HG02885 (cell line): ENCODE results near the gene FCRL2.
"Not testable (repeated sequence)": the region's sequence is repeated elsewhere in the genome, so short reads cannot be mapped to it uniquely, and the experiment has no call there.

ENCODE experiments used
- ATAC-seq: cut with Tn5 transposase; IDR thresholded peaks from one replicate; pipeline ENCODE4 v1.9.1; 2021; ENCODE audit warnings: mild to moderate bottlenecking; ENCODE audit not compliant: unreplicated experiment, poor library complexity

FCRL2 gene

DNA sequence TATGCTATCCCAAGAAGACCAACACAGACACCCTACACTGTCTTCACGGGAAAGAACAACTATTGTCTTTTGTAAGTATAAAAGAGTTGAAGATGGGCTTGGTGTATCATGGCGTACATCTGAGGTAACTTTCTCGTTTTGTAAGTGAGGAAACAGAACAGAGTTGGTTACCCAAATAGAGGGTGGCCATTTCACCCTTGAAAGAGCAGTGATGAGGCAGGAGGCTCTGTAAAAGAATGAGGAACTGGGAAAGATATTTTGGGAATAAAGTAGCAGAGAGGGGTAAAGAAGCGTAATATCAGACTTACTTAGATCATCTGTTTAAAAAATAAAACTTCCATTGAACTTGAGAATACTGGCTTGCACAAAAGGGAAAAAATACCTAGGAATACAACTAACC, 18.9 kb downstream of the FCRL2 start:
- ATAC-seq: no peak

- ATAC-seq: no peak
Observed at GRCh38 chr1:157753611-157754010, 23.3 kb downstream of the FCRL2 start.

- no peak for ATAC-seq
Observed at GRCh38 chr1:157751283-157751682, 25.6 kb downstream of the FCRL2 start.

DNA sequence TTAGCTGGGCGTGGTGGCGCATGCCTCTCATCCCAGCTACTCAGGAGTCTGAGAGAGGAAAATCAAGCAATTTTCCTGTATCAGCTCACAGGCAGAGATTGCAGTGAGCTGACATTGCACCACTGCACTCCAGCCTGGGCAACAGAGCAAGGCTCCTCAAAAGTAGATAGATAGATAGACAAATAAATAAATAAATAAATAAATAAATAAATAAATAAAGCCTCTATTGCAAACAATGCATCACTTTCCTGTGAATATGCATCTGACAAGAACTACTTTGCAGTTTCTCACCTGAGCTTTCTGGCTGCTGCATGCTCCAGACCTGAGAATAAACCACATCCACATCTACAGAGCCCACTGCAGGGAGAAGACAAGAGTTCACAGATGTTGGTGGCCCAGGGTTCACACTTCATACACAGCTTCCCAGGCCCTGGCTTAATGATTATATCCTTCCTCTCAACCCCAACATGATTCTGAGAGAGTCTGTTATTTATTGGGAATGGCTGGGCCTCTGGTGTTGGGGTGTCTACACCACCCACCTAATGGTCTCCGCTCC, 28.6 kb downstream of the FCRL2 start:
- no peak for ATAC-seq

DNA sequence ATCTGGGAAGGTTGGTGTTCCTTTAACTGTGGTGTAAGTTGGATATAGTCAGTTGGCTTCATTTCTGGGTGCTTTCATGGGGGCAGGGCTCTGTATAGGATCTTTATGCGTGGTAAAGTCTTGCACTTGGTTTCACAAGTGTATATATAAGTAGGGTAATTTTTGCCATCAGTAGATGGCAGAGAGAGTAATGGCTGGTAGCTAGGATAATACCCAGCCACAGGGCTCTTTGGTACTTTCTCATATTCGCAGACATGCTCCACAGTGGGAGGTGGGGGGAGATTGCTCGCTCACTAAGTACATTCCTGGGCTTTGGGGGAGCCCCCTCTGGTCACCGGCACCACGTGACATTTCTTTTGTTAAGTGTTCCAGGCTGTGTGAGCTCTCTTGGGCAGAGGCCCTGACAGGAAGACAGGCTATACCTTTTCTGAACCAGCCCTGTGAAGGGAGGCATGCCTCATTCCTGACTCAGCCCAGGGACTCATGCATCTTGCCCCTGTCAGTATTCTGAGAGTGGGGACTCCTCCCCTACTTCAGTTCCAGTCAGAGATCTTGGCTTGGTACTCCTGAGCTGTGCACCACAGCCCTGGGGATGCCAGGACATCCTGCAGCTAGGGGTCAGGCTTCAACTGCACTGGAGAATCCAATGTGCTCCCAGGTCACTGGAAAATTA, 37.6 kb downstream of the FCRL2 start:
- ATAC-seq: no peak

- not testable (repeated sequence) for ATAC-seq
Observed at GRCh38 chr1:157735991-157736390, 40.9 kb downstream of the FCRL2 start.

DNA sequence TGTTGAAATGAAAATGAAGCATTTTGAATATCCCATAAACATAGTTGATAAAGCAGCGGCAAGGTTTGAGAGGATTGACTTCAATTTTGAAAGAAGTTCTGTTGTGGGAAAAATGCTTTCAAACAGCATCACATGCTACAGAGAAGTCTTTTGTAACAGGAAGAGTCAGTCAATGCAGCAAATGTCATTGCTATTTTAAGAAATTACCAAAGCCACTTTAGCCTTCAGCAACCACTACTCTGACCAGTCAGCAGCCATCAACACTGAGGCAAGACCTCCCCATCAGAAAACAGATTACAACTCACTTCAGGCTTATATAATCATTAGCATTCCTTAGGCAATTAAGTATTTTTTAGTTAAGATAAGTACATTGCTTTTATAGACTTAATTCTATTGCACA, 42.6 kb downstream of the FCRL2 start:
- ATAC-seq: no peak

- no peak for ATAC-seq
Observed at GRCh38 chr1:157732755-157733154, 44.2 kb downstream of the FCRL2 start.

DNA sequence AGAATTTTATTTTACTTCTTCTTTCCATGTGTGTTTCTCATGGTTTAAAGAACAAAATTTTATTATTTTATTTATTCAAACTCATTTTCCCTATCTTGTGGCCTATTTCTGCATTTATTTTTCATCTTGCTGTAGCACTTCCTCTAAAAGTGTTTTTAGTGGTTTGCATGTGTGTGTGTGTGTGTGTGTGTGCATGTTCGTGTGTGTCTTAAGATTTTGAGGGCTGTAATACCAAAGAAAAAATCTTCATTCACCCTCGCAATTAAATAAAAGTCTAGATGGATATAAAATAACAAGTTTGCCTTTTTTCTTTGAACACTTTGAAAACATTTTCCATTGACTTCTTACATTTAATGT, 51.7 kb downstream of the FCRL2 start:
- ATAC-seq: no peak

DNA sequence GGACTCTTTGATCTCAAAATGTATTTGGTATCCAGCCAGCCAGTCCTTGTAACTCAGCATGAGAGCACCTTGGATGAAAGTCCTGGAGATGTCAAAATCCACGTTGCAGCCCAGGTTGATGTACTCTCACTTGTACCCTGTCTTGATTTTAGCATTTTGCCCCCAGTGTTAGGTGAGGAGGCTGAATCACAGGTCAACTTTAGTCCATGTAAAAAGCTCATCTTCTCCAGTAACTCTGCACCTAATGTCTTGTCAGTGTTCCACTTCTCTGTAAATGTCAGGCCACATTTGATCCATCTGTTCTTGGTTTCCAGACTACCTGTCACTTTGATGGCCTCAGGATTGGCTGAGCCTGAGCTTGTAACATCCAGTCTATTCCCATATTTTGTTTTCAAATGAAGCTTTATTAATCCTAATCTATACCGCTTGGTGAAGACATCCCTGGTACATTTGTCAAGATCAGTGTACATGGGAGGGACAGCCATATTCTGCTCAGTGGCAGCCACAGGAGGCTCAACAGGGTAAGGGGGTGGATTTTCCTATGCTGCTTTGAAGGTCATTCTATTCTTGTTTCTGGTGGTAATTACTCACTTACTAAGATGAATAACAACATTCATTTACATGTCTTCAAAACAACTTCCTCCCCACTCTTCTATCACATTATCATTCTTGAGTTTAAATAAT, 52.3 kb downstream of the FCRL2 start:
- no peak for ATAC-seq

DNA sequence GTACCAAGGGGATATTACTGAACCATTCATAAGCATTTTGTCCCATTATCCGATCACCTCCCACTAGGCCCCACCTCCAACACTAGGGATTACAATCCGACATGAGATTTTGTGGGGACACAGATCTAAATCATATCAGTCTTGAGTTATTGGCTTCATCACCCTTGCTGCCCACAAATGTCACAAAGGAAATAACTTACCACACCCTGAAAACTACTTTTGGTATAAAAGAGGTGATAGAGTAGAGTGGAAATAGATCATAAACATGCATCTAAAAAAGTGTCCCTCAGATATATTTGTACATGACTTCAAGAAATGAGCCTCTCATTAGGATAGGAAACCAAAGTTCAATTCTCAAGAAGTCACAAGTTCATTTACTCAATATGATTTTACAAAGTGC, 53.8 kb downstream of the FCRL2 start:
- ATAC-seq: no peak

GRCh38 chr1:157721985-157722384, 54.9 kb downstream of the FCRL2 start:
- ATAC-seq: no peak

DNA sequence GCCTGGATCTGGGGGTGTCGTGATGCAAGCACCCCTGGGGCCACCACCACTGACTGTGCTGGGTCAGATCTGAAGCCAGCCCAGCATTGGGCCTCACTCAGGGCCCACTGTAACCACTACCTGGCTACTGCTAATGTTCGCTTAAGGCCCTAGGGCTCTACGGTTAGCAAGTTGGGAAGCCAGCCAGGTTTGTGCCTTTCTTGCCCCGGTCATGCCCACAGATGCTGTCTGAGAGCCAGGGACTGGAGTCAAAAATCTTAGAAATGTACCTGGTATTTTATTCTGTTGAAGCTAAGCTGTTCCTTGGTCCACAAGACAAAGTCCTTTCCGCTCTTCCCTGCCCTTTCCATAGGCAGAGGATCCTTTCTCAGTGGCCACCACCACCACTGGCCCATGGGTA, 61.2 kb downstream of the FCRL2 start:
- no peak for ATAC-seq

DNA sequence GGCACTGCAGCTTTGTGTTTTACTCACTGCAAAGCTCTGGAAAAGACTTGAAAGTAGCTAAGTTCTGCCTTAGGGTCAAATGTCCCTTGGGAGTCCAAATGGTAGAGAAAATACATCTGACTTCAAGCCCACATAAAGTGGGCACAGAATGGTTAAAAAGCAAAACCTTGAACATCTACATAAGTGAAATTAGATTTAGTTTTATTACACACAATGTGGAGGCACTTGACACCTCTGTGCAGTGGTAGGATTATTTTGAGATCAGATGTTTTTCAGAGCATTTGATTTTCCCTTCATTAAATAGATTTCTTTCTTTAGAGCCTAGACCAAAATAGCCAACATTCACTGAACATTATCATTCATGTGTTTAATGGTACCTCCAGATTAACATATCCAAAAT, 65.1 kb downstream of the FCRL2 start:
- no peak for ATAC-seq

- ATAC-seq: peak; percentile 50
Observed at GRCh38 chr1:157704878-157705277, 72.1 kb downstream of the FCRL2 start.

GRCh38 chr1:157703981-157704380, 73.0 kb downstream of the FCRL2 start:
- no peak for ATAC-seq

DNA sequence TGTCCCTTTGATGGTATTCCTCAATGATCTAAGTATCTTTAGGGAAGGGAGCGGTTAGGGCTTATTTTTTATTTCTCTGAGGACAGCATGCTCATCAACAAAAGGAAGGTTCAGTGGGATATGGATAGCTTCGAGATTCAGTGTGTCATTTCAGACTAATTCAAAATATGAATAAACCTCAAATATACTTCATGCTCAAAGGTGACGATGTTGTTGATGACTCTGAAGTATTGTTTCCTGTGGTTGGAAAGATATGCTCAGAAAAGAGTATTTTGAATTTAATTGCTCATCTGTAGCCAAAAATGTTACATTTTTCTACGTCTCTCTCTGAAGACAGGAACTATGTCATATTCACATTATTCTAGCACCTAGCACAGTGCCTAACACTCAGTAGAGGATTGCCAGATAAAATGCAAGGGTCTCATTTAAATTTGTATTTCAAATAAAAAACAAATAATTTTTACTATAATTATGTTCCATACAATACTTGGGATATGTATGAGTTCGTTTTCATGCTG, 74.6 kb downstream of the FCRL2 start:
- no peak for ATAC-seq

GRCh38 chr1:157700732-157701131, 76.2 kb downstream of the FCRL2 start, which contains the start of gene FCRL3:
Gene FCRL3, minus strand, starts transcription at chr1:157700769. Its CDS starts 280 bp downstream, at chr1:157700489.
- ATAC-seq: no peak

- ATAC-seq: no peak
Observed at GRCh38 chr1:157700305-157700704, 76.6 kb downstream of the FCRL2 start.

DNA sequence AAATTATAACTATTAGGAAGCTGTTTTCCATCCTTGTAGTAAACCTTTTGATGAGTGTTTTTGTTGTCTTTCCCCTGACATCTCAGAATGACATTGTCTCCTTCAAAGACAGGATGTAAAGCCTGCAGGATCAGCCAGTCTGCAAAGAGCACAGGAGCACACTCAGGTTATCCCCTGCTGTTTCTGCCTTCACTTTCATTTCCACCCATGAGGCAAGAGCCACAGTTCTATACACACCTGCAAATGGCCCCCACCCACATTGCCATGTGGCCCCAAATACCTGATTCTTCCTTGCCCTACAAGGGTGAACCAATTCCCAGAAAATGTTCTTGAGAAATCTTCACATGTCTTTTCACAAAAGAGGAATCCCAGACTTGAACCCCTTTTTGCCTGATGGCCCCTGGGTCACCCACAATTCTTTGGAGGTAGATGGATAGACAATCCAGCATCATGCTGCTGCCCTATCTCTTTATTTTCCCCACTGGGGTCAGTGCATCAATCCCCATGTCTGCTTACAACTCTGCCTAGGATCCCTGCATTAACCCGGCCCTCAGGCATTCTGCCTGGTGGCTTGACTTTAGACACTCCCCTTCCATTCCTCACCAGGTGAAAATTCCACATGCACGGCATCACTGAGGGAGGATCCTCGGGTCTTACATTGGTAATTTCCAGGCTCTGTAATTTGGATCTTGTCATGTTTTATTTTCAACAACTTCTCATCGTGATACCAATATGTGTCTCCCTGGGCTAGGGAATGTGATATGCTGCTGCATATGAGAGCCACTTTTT, 79.0 kb downstream of the FCRL2 start:
- no peak for ATAC-seq
